GM18519 (cell line): Measurements from ENCODE around the gene LYPLA2.

ENCODE experiments used
- ATAC-seq: cut with Tn5 transposase; IDR thresholded peaks from one replicate; pipeline ENCODE4 v1.9.1; 2021; ENCODE audit warnings: mild to moderate bottlenecking, moderate library complexity; ENCODE audit not compliant: unreplicated experiment, low FRiP score

Gene LYPLA2

GRCh38 chr1:23790696-23791515 lies at the start of gene LYPLA2:
TSS of gene LYPLA2 (plus strand) at chr1:23791145. CDS start at chr1:23792683, 1,538 bp downstream.
- ATAC-seq = no peak

GRCh38 chr1:23741609-23742008 lies 49.3 kb upstream of the LYPLA2 start:
- no peak for ATAC-seq

GRCh38 chr1:23742670-23743286 lies 48.2 kb upstream of the LYPLA2 start:
- ATAC-seq = no peak

- ATAC-seq = peak; percentile 60
These were observed 47.4 kb upstream of the LYPLA2 start, which contains the start of gene ELOA for GRCh38 chr1:23743287-23744152. TSS of gene ELOA (plus strand) at chr1:23743471. CDS start at chr1:23743504, 33 bp downstream.

- ATAC-seq = no peak
These were observed 45.4 kb upstream of the LYPLA2 start for GRCh38 chr1:23745515-23745914.

- no peak for ATAC-seq
These were observed 42.9 kb upstream of the LYPLA2 start for GRCh38 chr1:23748016-23748415.

GRCh38 chr1:23751050-23751814 lies 39.7 kb upstream of the LYPLA2 start:
- ATAC-seq = no peak

- no peak for ATAC-seq
These were observed 39.1 kb upstream of the LYPLA2 start for GRCh38 chr1:23751815-23752200.

- ATAC-seq = no peak
These were observed 38.0 kb upstream of the LYPLA2 start for GRCh38 chr1:23752909-23753308.

- no peak for ATAC-seq
These were observed 34.3 kb upstream of the LYPLA2 start for GRCh38 chr1:23756676-23757075.

GRCh38 chr1:23757812-23758211 lies 33.1 kb upstream of the LYPLA2 start:
- ATAC-seq = no peak

GRCh38 chr1:23759277-23759676 lies 31.7 kb upstream of the LYPLA2 start:
- ATAC-seq = no peak

- ATAC-seq = no peak
These were observed 27.8 kb upstream of the LYPLA2 start for GRCh38 chr1:23763041-23763577.

- no peak for ATAC-seq
These were observed 22.2 kb upstream of the LYPLA2 start for GRCh38 chr1:23768733-23769132.

- no peak for ATAC-seq
These were observed 18.7 kb upstream of the LYPLA2 start for GRCh38 chr1:23772049-23772853.

GRCh38 chr1:23772854-23773242 lies 18.1 kb upstream of the LYPLA2 start:
- no peak for ATAC-seq

GRCh38 chr1:23774174-23774880 lies 16.6 kb upstream of the LYPLA2 start:
- ATAC-seq = no peak

- no peak for ATAC-seq
These were observed 14.7 kb upstream of the LYPLA2 start for GRCh38 chr1:23776217-23776616.
